K562 (cell line): ENCODE measurements around the gene ZBTB44. TPM values are rescaled to one million over a fixed set of nuclear protein-coding genes. Genes with fewer than 3 reads are reported as not detected.

Experiments used
- ATAC-seq: fragments of 200-7000 bp; cut with Tn5 transposase; 3 replicates; pipeline ENCODE4 v1.9.1; 2020; ENCODE audit warnings: moderate library complexity
- BruUV-seq: library from RNA; stranded (reverse); fragments of 400-500 nt; replicated peaks from 2 replicates; lab custom pipeline; 2021; lab: Mats Ljungman, UMichigan
- CTCF ChIA-PET: fragments of 300-600 bp; formaldehyde crosslinking; extraction: SDS; loops from one replicate; lab custom pipeline; 2021; ENCODE audit warnings: low intra/inter-chr PET ratio; lab: Yijun Ruan, JAX
- POLR2A ChIA-PET: fragments of 300-600, 350-650 bp; sonication (Branson Sonifier 250); formaldehyde crosslinking; extraction: SDS; loops from one replicate; lab custom pipeline; 2021; ENCODE audit warnings: antibody characterized with exemption, inconsistent platforms; lab: Yijun Ruan, JAX
- DNase-seq, 4 experiments: peaks; one replicate each; pipeline versions ENCODE4 v3.0.0 to v3.0.0-alpha.2; 2011 to 2018; ENCODE audit warnings: low spot score in 3 of 4, mixed read lengths in 3 of 4; ENCODE audit errors: extremely low read depth in 1 of 4
- FAIRE-seq: peaks from 2 replicates; lab custom pipeline; 2011; peaks lifted over from hg19 to GRCh38; lab: Jason Lieb, UNC
- H2AFZ ChIP-seq: 2 replicates; pipeline ENCODE4 v1.6.0; 2011; ENCODE audit warnings: low read depth, low read length, control low read depth, inconsistent platforms
- H3K27ac ChIP-seq: fragments of 200-600 bp; 3 replicates; pipeline ENCODE4 v1.8.0; 2011; ENCODE audit warnings: low read depth, mild to moderate bottlenecking, control low read depth, inconsistent platforms, low read length, moderate library complexity, mixed read lengths; ENCODE audit errors: extremely low read depth
- H3K27me3 ChIP-seq, 2 experiments: fragments of 300-600 bp in 1 of 2; 2 replicates in 1 of 2; 3 replicates in 1 of 2; pipeline versions ENCODE4 v1.6.0 to v1.8.0; 2011; ENCODE audit warnings: inconsistent platforms in 2 of 2, low read length in 2 of 2, mild to moderate bottlenecking in 1 of 2, mixed read lengths in 1 of 2, moderate library complexity in 1 of 2; ENCODE audit not compliant: control insufficient read depth in 2 of 2, insufficient read depth in 2 of 2
- H3K36me3 ChIP-seq: fragments of 300-600 bp; 3 replicates; pipeline ENCODE4 v1.8.0; 2011; ENCODE audit warnings: mild to moderate bottlenecking, low read length, inconsistent platforms; ENCODE audit not compliant: control insufficient read depth, insufficient read depth
- H3K4me1 ChIP-seq, 2 experiments: fragments of 200-600 bp in 1 of 2; replicated peaks in 1 of 2; 2 replicates in 1 of 2; 3 replicates in 1 of 2; pipeline versions ENCODE4 v1.5.1 to v1.8.0; 2011; ENCODE audit warnings: inconsistent platforms in 2 of 2, low read length in 2 of 2, mild to moderate bottlenecking in 1 of 2, mixed read lengths in 1 of 2, moderate library complexity in 1 of 2; ENCODE audit not compliant: control insufficient read depth in 2 of 2, insufficient read depth in 2 of 2
- H3K4me2 ChIP-seq: 2 replicates; pipeline ENCODE4 v1.6.1; 2011; ENCODE audit warnings: low read length, control low read depth, inconsistent platforms, mixed read lengths; ENCODE audit not compliant: insufficient read depth
- H3K4me3 ChIP-seq: fragments of 200-600 bp; sonication (generic), shearing (Covaris generic); 2 replicates; pipeline ENCODE4 v1.5.1; 2016; ENCODE audit warnings: control low read depth, inconsistent platforms
- H3K79me2 ChIP-seq: fragments of 200-600 bp; 3 replicates; pipeline ENCODE4 v1.8.0; 2011; ENCODE audit warnings: low read length, inconsistent platforms; ENCODE audit not compliant: control insufficient read depth, insufficient read depth
- H3K9ac ChIP-seq, 2 experiments: 2 replicates each; pipeline versions ENCODE4 v1.6.0 to v1.6.1; 2011; ENCODE audit warnings: low read depth in 2 of 2, low read length in 2 of 2, control low read depth in 1 of 2, inconsistent platforms in 1 of 2, mild to moderate bottlenecking in 1 of 2, mixed read lengths in 1 of 2; ENCODE audit not compliant: insufficient read depth in 1 of 2
- H3K9me1 ChIP-seq: one replicate; pipeline ENCODE4 v1.6.0; 2011; ENCODE audit warnings: inconsistent platforms, mild to moderate bottlenecking, low read length, moderate library complexity; ENCODE audit not compliant: control insufficient read depth, insufficient read depth
- H3K9me3 ChIP-seq: replicated peaks from 2 replicates; pipeline ENCODE4 v1.5.1; 2011; ENCODE audit warnings: low read depth, low read length, inconsistent platforms; ENCODE audit not compliant: control insufficient read depth, insufficient read depth
- H4K20me1 ChIP-seq: replicated peaks from 2 replicates; pipeline ENCODE4 v1.6.1; 2011; ENCODE audit warnings: low read length, inconsistent platforms, mixed read lengths; ENCODE audit not compliant: control insufficient read depth, insufficient read depth
- ARID1B ChIP-seq: fragments of 450-650 bp; IDR thresholded peaks from 2 replicates; pipeline ENCODE4 v1.6.1; 2016; ENCODE audit warnings: antibody characterized with exemption, mild to moderate bottlenecking, inconsistent platforms
- ATF7 ChIP-seq: fragments of 450-650 bp; IDR thresholded peaks from 2 replicates; pipeline ENCODE4 v1.7.1; 2014; ENCODE audit warnings: mild to moderate bottlenecking, moderate library complexity
- CBX2 ChIP-seq: fragments of 200-600 bp; sonication (generic); IDR thresholded peaks from one replicate; pipeline ENCODE4 v1.6.1; 2012; ENCODE audit warnings: mild to moderate bottlenecking, low read length, inconsistent platforms; ENCODE audit not compliant: insufficient read depth, poor library complexity, severe bottlenecking
- EP400 ChIP-seq: fragments of 450-650 bp; IDR thresholded peaks from 2 replicates; pipeline ENCODE4 v1.6.1; 2017; ENCODE audit warnings: antibody characterized with exemption, mild to moderate bottlenecking, moderate library complexity
- HMG20B ChIP-seq: fragments of 250-450 bp; sonication (Bioruptor Pico); IDR thresholded peaks from 2 replicates; pipeline ENCODE4 v1.5.0; 2021; ENCODE audit warnings: mild to moderate bottlenecking
- KAT2B ChIP-seq: IDR thresholded peaks from one replicate; pipeline ENCODE4 v1.6.1; 2012; ENCODE audit warnings: low read depth, mild to moderate bottlenecking, control low read depth, inconsistent platforms, low read length, moderate library complexity
- KAT8 ChIP-seq: fragments of 450-650 bp; IDR thresholded peaks from 2 replicates; pipeline ENCODE4 v1.6.1; 2016; ENCODE audit warnings: low read depth, mild to moderate bottlenecking
- L3MBTL2 ChIP-seq: fragments of 450-650 bp; IDR thresholded peaks from 2 replicates; pipeline ENCODE4 v1.6.1; 2016; ENCODE audit warnings: mild to moderate bottlenecking, moderate library complexity
- MBD2 ChIP-seq: sonication (generic); IDR thresholded peaks from 2 replicates; pipeline ENCODE4 v1.6.1; 2016; ENCODE audit warnings: low read depth, borderline replicate concordance
- PCBP1 ChIP-seq: fragments of 200-400 bp; formaldehyde crosslinking; IDR thresholded peaks from 2 replicates; pipeline ENCODE4 v1.6.1; 2018; ENCODE audit warnings: mild to moderate bottlenecking, low read depth, low read length; ENCODE audit not compliant: poor library complexity, severe bottlenecking
- PTTG1 ChIP-seq: fragments of 450-650 bp; IDR thresholded peaks from 2 replicates; pipeline ENCODE4 v1.6.1; 2016; ENCODE audit warnings: low read depth, mild to moderate bottlenecking, missing genetic modification characterization, missing compliant biosample characterization
- SNRNP70 ChIP-seq: fragments of 200-400 bp; formaldehyde crosslinking; optimal IDR thresholded peaks from 2 replicates; pipeline ENCODE3; 2017; ENCODE audit warnings: low read depth, low read length
- ZNF347 ChIP-seq: fragments of 450-650 bp; formaldehyde crosslinking; IDR thresholded peaks from 2 replicates; pipeline ENCODE4 v1.4.0; 2020; ENCODE audit warnings: low read depth, mild to moderate bottlenecking, moderate library complexity
- ZNF436 ChIP-seq: fragments of 250-450, 450-650 bp; sonication (Bioruptor Pico); formaldehyde crosslinking; IDR thresholded peaks from 2 replicates; pipeline ENCODE4 v1.7.0; 2020; ENCODE audit warnings: mild to moderate bottlenecking
- WGBS: fragments of 100-300 bp; shearing (Covaris generic); methylation state at CpG from one replicate; pipeline ENCODE4 v1.1.6; 2016; ENCODE audit warnings: low coverage, mixed read lengths; ENCODE audit not compliant: insufficient coverage; ENCODE audit errors: missing lambda C conversion rate; 5-methylcytosine and 5-hydroxymethylcytosine counted together
- in situ Hi-C: fragments of 300-500 bp; cut with MboI; formaldehyde crosslinking; loops from 4 replicates; pipeline ENCODE4 v1.15.0; 2018; ENCODE audit warnings: inconsistent platforms, mixed read lengths
- intact Hi-C: fragments of 100-400 bp; cut with micrococcal nuclease; formaldehyde crosslinking; loops from 2 replicates; pipeline ENCODE4 v1.14.2; 2022
- polyA plus RNA-seq, 8 experiments: library from polyadenylated mRNA; depleted of rRNA in 4 of 8; stranded (reverse) in 5 of 8; unstranded in 3 of 8; fragments of >200 nt; fragmentation: Nextera tagmentation in 2 of 8; fragmentation: Illumina TruSeq in 1 of 8; extraction: Ambion mirVana in 2 of 8; extraction: Trizol in 1 of 8; gene quantifications; 2 replicates each; pipeline versions ENCODE4 v1.2.1 to v1.2.3, GENCODE V29; 2011 to 2014; ENCODE audit warnings: inconsistent platforms in 1 of 8, missing spikeins in 1 of 8
- total RNA-seq, 7 experiments: library from RNA; depleted of rRNA in 6 of 7; stranded (reverse); fragments of >200 nt in 6 of 7; fragmentation: Illumina TruSeq in 2 of 7; extraction: Trizol in 2 of 7; gene quantifications; 2 replicates each; pipeline versions ENCODE4 v1.2.1 to v1.2.3, GENCODE V29; 2011 to 2021; ENCODE audit warnings: low replicate concordance in 1 of 7
- TF ChIP-seq, protein P1 (sequence below): fragments of 250-450 bp; sonication (Bioruptor Pico); IDR thresholded peaks from 2 replicates; pipeline ENCODE4 v1.6.1; 2021; ENCODE audit warnings: mild to moderate bottlenecking

The ZBTB44 gene
- total and polyA plus RNA-seq, 9 of the 15 experiments (the other 6 are each of a cell fraction or from before 2014, with no cell fraction given): 4.7 to 27.1 (median 17.3) TPM

DNA sequence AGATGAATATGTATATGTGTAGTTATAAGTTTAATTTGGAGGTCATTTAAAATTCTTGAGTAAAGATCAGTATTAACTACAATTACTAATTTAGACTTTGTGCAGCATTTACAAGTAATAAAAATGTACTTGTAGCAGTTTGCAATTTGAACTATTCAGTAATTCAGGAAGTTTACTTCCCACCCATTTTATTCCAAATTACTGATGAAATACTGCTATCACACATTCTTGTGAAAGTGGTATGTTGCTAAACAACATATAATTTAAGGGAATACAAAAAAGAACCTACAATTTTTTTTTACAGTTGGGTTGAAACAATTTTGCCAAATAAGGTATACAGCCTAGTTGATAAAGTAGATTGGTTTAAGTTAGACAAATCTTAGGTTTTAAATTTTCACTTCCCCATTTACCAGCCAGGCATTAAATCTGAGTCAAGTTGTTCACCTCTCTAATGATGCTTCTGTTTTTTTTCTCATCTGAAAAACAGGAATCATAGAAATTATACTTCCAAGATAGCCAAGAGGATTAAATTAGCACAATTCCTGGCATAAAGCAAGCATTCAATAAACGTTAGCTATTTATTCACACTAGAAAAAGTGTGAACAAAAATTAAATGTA lies 45.3 kb downstream of the ZBTB44 start:
- ChIA-PET POLR2A (interaction anchor here (0.6 to 1.4 kb wide), 2 partner anchors 10 to 665 kb away, joined by 3 to 4 read pairs; no protein-coding TSS in a partner anchor), CTCF (no interaction called here)
- Histone ChIP-seq H2AFZ (no peak overlapping the region), H3K9me1 (no peaks in the 10 kb centered on the region), H3K27me3 (no peaks in the 10 kb centered on the region), H3K4me3 (no peak overlapping the region), H3K79me2 (no peaks in the 10 kb centered on the region), H4K20me1 (no peaks in the 10 kb centered on the region), H3K4me2 (no peak overlapping the region), H3K36me3 (peaks cover 8% of the 10 kb centered on the region; the same call in 1 of the 3 replicates), H3K9ac (no peak overlapping the region), H3K27ac (no peak overlapping the region), H3K9me3 (no peaks in the 10 kb centered on the region), H3K4me1 (no peaks in the 10 kb centered on the region)
- ATAC-seq: no peak
- TF ChIP-seq KAT8 (no peak), SNRNP70 (no peak), HMG20B (no peak), ZNF347 (no peak), ARID1B (no peak), PCBP1 (no peak), PTTG1 (no peak), EP400 (no peak), KAT2B (no peak), L3MBTL2 (no peak), MBD2 (no peak), CBX2 (no peak), ATF7 (no peak), ZNF436 (CRISPR knock-in tag) (no peak)
- TF ChIP-seq, protein P1, sequence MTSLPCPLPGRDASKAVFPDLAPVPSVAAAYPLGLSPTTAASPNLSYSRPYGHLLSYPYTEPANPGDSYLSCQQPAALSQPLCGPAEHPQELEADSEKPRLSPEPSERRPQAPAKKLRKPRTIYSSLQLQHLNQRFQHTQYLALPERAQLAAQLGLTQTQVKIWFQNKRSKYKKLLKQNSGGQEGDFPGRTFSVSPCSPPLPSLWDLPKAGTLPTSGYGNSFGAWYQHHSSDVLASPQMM: no peak
- 33% methylated on average over 1 of the region's 1 CpG for WGBS
- in situ Hi-C loops (no loop called here), intact Hi-C loops (no loop called here)
- no TSS peak for BruUV-seq
- no peak for FAIRE-seq
- DNase-seq: no peak
